Suprapubic skin (tissue), 4 donors: Measurements from ENCODE around the gene CERS6. TPM values are rescaled to one million over a fixed set of nuclear protein-coding genes. Genes with fewer than 3 reads are reported as not detected.
"Not testable (repeated sequence)": the region's sequence is repeated elsewhere in the genome, so short reads cannot be mapped to it uniquely, and the experiment has no call there.

Source experiments
- DNase-seq, 2 donors: peaks; one replicate each; pipeline ENCODE4 v3.0.0-alpha.2; 2019; ENCODE audit warnings: low spot score in 2 of 2
- H3K27ac ChIP-seq: fragments of 200-600 bp; sonication (generic); one replicate; pipeline ENCODE4 v1.5.1; 2019
- H3K27me3 ChIP-seq: fragments of 200-600 bp; sonication (generic); one replicate; pipeline ENCODE4 v1.5.1; 2019
- H3K36me3 ChIP-seq: fragments of 200-600 bp; sonication (generic); one replicate; pipeline ENCODE4 v1.5.1; 2019
- H3K4me1 ChIP-seq: fragments of 200-600 bp; sonication (generic); one replicate; pipeline ENCODE4 v1.5.1; 2019
- H3K4me3 ChIP-seq: fragments of 200-600 bp; sonication (generic); one replicate; pipeline ENCODE4 v1.5.1; 2019; ENCODE audit warnings: mild to moderate bottlenecking
- H3K9me3 ChIP-seq: fragments of 200-600 bp; sonication (generic); one replicate; pipeline ENCODE4 v1.5.1; 2019
- CTCF ChIP-seq, 2 donors: fragments of 200-600 bp in 1 of 2; fragments of 450-650 bp in 1 of 2; sonication (generic) in 1 of 2; IDR thresholded peaks; one replicate each; pipeline ENCODE4 v1.5.1; 2016 to 2019; ENCODE audit warnings: antibody characterized with exemption in 2 of 2, mild to moderate bottlenecking in 1 of 2, moderate library complexity in 1 of 2
- EP300 ChIP-seq: sonication (generic); formaldehyde crosslinking; IDR thresholded peaks from one replicate; pipeline ENCODE4 v1.6.1; 2017; ENCODE audit warnings: antibody characterized with exemption
- POLR2A ChIP-seq, 2 donors: fragments of 450-650 bp; IDR thresholded peaks; one replicate each; pipeline ENCODE4 v1.6.1; 2017; ENCODE audit warnings: antibody characterized with exemption in 2 of 2, mild to moderate bottlenecking in 2 of 2, moderate library complexity in 2 of 2
- POLR2AphosphoS5 ChIP-seq, 3 donors: sonication (generic); formaldehyde crosslinking; IDR thresholded peaks; one replicate each; pipeline ENCODE4 v1.6.1; 2017; ENCODE audit warnings: antibody characterized with exemption in 3 of 3
- WGBS: methylation state at CpG from one replicate; pipeline ENCODE4 v1.1.5; 2018; 5-methylcytosine and 5-hydroxymethylcytosine counted together
- total RNA-seq, 4 donors: library from RNA; depleted of rRNA; stranded (reverse); fragments of >200 nt; gene quantifications; one replicate each; pipeline ENCODE4 v1.1.0, GENCODE V29; 2016

The CERS6 gene
- total RNA-seq, 4 donors from 2014 or later, result 68.7 to 83.3 (median 77.0) TPM

- no peaks in the 10 kb centered on the region for H3K36me3 ChIP-seq
- H3K4me3 ChIP-seq, result no peak overlapping the region
- no peaks in the 10 kb centered on the region for H3K9me3 ChIP-seq
- H3K4me1 ChIP-seq, result peaks cover 3% of the 10 kb centered on the region
- WGBS, result 66% methylated on average over 4 of the region's 4 CpGs
- DNase-seq, result no peak
- no peaks in the 10 kb centered on the region for H3K27me3 ChIP-seq
- TF ChIP-seq POLR2AphosphoS5 (IDR thresholded peaks at IDR 0.05) (no peak), CTCF (IDR thresholded peaks at IDR 0.05) (no peak), EP300 (no peak), POLR2A (IDR thresholded peaks at IDR 0.05) (no peak)
- H3K27ac ChIP-seq, result no peak overlapping the region
Measured at GRCh38 chr2:168658706-168659105, 202.6 kb downstream of the CERS6 start.

GRCh38 chr2:168660870-168661862, 205.1 kb downstream of the CERS6 start:
- 83% methylated on average over 9 of the region's 9 CpGs for WGBS
- H3K36me3 ChIP-seq, result no peaks in the 10 kb centered on the region
- H3K4me1 ChIP-seq, result no peaks in the 10 kb centered on the region
- DNase-seq, result no peak
- H3K4me3 ChIP-seq, result no peak overlapping the region
- TF ChIP-seq POLR2AphosphoS5 (IDR thresholded peaks at IDR 0.05), result no peak
- no peak for TF ChIP-seq EP300
- TF ChIP-seq POLR2A (IDR thresholded peaks at IDR 0.05), result no peak
- TF ChIP-seq CTCF (IDR thresholded peaks at IDR 0.05), result no peak
- no peak overlapping the region for H3K27ac ChIP-seq
- no peaks in the 10 kb centered on the region for H3K27me3 ChIP-seq
- no peaks in the 10 kb centered on the region for H3K9me3 ChIP-seq

DNA sequence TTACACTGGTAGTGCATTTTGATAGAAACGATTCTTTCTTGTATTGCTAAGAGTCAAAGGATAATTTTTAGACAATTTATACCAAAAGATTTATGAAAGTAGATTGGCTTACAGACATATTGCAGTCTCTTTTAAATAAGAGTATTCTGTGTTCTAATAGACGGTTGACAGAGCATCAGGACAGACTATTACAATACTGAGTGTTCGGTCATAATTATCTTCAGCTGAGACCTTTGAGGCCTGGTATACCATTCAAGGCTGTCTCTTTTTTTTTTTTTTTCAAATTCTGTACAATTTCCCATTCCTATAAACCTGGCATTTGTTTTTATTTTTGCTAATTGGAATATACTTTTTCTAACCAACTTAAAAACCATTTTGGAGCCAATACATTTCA, 205.8 kb downstream of the CERS6 start:
- TF ChIP-seq POLR2A (IDR thresholded peaks at IDR 0.05) (no peak), EP300 (no peak), CTCF (IDR thresholded peaks at IDR 0.05) (no peak), POLR2AphosphoS5 (IDR thresholded peaks at IDR 0.05) (no peak)
- WGBS, result 70% methylated on average over 3 of the region's 3 CpGs
- H3K4me1 ChIP-seq, result peaks cover 5% of the 10 kb centered on the region
- no peak overlapping the region for H3K27ac ChIP-seq
- DNase-seq, result no peak
- no peaks in the 10 kb centered on the region for H3K9me3 ChIP-seq
- no peaks in the 10 kb centered on the region for H3K36me3 ChIP-seq
- no peaks in the 10 kb centered on the region for H3K27me3 ChIP-seq
- no peak overlapping the region for H3K4me3 ChIP-seq

DNA sequence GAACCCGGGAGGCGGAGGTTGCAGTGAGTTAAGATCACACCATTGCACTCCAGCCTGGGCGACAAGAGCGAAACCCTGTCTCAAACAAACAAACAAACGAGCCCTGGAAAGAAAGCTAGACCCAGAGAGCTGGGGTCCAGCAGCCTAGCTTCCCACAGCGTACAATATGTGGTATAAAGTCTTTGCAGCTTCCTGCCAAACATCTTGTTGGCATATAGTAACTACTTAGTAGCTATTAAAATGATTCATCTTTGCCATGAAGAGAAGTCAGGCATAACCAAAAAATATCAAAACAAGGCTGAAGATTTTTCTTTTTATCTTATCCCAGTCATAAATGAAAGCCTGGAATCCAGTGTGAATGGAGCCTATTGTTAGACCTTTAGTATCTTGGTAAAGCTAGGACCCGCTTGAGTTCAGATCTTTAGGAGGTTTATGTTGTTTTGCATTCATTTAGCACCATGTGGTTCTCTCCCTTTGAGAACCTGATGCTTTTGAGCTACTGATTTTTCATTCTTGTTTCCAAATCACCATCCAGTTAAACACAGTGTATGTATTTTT, 206.7 kb downstream of the CERS6 start:
- TF ChIP-seq POLR2AphosphoS5 (IDR thresholded peaks at IDR 0.05), result no peak
- no peak for TF ChIP-seq POLR2A (IDR thresholded peaks at IDR 0.05)
- no peak for TF ChIP-seq CTCF (IDR thresholded peaks at IDR 0.05)
- TF ChIP-seq EP300, result no peak
- H3K27me3 ChIP-seq, result no peaks in the 10 kb centered on the region
- no peak overlapping the region for H3K4me3 ChIP-seq
- H3K9me3 ChIP-seq, result no peaks in the 10 kb centered on the region
- no peak overlapping the region for H3K27ac ChIP-seq
- DNase-seq, result no peak
- WGBS, result 81% methylated on average over 7 of the region's 7 CpGs
- H3K4me1 ChIP-seq, result peaks cover 5% of the 10 kb centered on the region
- H3K36me3 ChIP-seq, result no peaks in the 10 kb centered on the region

- TF ChIP-seq POLR2A (IDR thresholded peaks at IDR 0.05) (no peak), POLR2AphosphoS5 (IDR thresholded peaks at IDR 0.05) (no peak), CTCF (IDR thresholded peaks at IDR 0.05) (no peak), EP300 (no peak)
- no peak overlapping the region for H3K27ac ChIP-seq
- H3K36me3 ChIP-seq, result no peaks in the 10 kb centered on the region
- no peaks in the 10 kb centered on the region for H3K9me3 ChIP-seq
- peaks cover 5% of the 10 kb centered on the region for H3K4me1 ChIP-seq
- H3K27me3 ChIP-seq, result no peaks in the 10 kb centered on the region
- 94% methylated on average over 3 of the region's 3 CpGs for WGBS
- no peak for DNase-seq
- no peak overlapping the region for H3K4me3 ChIP-seq
Measured at GRCh38 chr2:168663993-168664392, 207.9 kb downstream of the CERS6 start.

DNA sequence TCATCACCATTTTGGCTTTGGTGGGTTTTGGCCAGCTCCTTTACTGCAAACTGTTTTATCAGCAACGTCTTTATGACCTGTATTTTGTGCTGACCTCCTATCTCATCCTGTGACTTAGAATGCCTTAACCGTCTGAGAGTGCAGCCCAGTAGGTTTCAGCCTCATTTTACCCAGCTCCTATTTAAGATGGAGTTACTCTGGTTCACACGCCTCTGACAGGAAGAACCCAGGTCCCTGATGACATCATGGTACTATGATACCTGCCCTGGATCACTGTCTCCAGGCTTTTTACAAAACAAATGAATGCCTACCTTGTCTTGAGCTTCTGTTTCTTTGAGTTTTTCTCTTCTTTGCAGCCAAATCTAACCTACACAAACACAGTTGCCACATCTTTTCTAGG, 208.6 kb downstream of the CERS6 start:
- H3K27me3 ChIP-seq, result not testable (repeated sequence)

More for the DNA sequence above, 208.6 kb downstream of the CERS6 start:
- H3K4me1 ChIP-seq, H3K36me3 ChIP-seq, H3K9me3 ChIP-seq, H3K4me3 ChIP-seq, H3K27ac ChIP-seq, DNase-seq: not testable (repeated sequence)
- 89% methylated on average over 3 of the region's 3 CpGs for WGBS
